Measurements from ENCODE around the gene PBRM1.

DNA sequence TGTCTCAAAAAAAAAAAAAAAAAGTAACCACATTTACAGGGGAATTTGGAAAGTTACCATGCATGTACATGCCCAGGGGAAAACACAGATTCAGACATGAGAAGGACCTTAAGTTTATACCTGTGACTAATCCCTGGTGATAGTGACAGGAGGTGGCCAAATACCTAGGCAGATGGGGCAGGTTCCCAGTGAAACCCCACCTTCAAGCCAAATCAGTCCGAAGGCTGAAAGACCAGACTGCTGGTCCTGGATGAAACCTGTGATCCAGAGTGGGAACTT lies 36.0 kb upstream of the PBRM1 start:
- TF ChIP-seq, protein P1, sequence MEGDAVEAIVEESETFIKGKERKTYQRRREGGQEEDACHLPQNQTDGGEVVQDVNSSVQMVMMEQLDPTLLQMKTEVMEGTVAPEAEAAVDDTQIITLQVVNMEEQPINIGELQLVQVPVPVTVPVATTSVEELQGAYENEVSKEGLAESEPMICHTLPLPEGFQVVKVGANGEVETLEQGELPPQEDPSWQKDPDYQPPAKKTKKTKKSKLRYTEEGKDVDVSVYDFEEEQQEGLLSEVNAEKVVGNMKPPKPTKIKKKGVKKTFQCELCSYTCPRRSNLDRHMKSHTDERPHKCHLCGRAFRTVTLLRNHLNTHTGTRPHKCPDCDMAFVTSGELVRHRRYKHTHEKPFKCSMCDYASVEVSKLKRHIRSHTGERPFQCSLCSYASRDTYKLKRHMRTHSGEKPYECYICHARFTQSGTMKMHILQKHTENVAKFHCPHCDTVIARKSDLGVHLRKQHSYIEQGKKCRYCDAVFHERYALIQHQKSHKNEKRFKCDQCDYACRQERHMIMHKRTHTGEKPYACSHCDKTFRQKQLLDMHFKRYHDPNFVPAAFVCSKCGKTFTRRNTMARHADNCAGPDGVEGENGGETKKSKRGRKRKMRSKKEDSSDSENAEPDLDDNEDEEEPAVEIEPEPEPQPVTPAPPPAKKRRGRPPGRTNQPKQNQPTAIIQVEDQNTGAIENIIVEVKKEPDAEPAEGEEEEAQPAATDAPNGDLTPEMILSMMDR (IDR thresholded peaks at IDR 0.05) = no peak
- no peak for TF ChIP-seq EZH2 (IDR thresholded peaks at IDR 0.05)

Data from neural progenitor cell (in vitro differentiated cells).